Measurements from ENCODE around the gene ZBED6. TPM values are rescaled to one million over a fixed set of nuclear protein-coding genes. Genes with fewer than 3 reads are reported as not detected.
"Not testable (repeated sequence)": the region's sequence is repeated elsewhere in the genome, so short reads cannot be mapped to it uniquely, and the experiment has no call there.

The ZBED6 gene
- polyA plus RNA-seq, 1 experiment: 22.7 TPM

- ChIA-PET POLR2A (no interaction called here), CTCF (no interaction called here)
- Histone ChIP-seq H3K4me3 (ENCODE audit: low read depth, low read length) (no peak overlapping the region), H3K27me3 (ENCODE audit: control insufficient read depth, insufficient read depth, low read length) (no peaks in the 10 kb centered on the region), H3K27ac (ENCODE audit: low read depth, low read length) (no peak overlapping the region), H3K9me3 (ENCODE audit: control insufficient read depth, insufficient read depth, low read length) (no peaks in the 10 kb centered on the region)
- no peak for TF ChIP-seq CTCF (IDR thresholded peaks at IDR 0.05; ENCODE audit: low read depth, low read length)
- DNase-seq (ENCODE audit: low read depth, low spot score): no peak
These were observed 41.0 kb upstream of the ZBED6 start for GRCh38 chr1:203754455-203754864.

GRCh38 chr1:203756036-203756435 lies 39.4 kb upstream of the ZBED6 start:
- H3K27ac ChIP-seq (ENCODE audit: low read depth, low read length): no peak overlapping the region

GRCh38 chr1:203758749-203759148 lies 36.7 kb upstream of the ZBED6 start:
- CTCF ChIA-PET; DNase-seq (ENCODE audit: low read depth, low spot score); H3K4me3 ChIP-seq (ENCODE audit: low read depth, low read length); H3K9me3 ChIP-seq (ENCODE audit: control insufficient read depth, insufficient read depth, low read length); H3K27me3 ChIP-seq (ENCODE audit: control insufficient read depth, insufficient read depth, low read length); H3K27ac ChIP-seq (ENCODE audit: low read depth, low read length); POLR2A ChIA-PET: not testable (repeated sequence)

More at GRCh38 chr1:203756036-203756435, 39.4 kb upstream of the ZBED6 start:
- Histone ChIP-seq H3K27me3 (ENCODE audit: control insufficient read depth, insufficient read depth, low read length) (no peaks in the 10 kb centered on the region), H3K9me3 (ENCODE audit: control insufficient read depth, insufficient read depth, low read length) (no peaks in the 10 kb centered on the region), H3K4me3 (ENCODE audit: low read depth, low read length) (no peak overlapping the region)
- no peak for DNase-seq (ENCODE audit: low read depth, low spot score)
- no peak for TF ChIP-seq CTCF (IDR thresholded peaks at IDR 0.05; ENCODE audit: low read depth, low read length)
- ChIA-PET CTCF (no interaction called here), POLR2A (no interaction called here)

- H3K27ac ChIP-seq (ENCODE audit: low read depth, low read length): no peak overlapping the region
- no peak for TF ChIP-seq CTCF (IDR thresholded peaks at IDR 0.05; ENCODE audit: low read depth, low read length)
- no peaks in the 10 kb centered on the region for H3K9me3 ChIP-seq (ENCODE audit: control insufficient read depth, insufficient read depth, low read length)
- CTCF ChIA-PET: no interaction called here
- POLR2A ChIA-PET: no interaction called here
- DNase-seq (ENCODE audit: low read depth, low spot score): no peak
- peaks cover 5% of the 10 kb centered on the region for H3K27me3 ChIP-seq (ENCODE audit: control insufficient read depth, insufficient read depth, low read length)
- no peak overlapping the region for H3K4me3 ChIP-seq (ENCODE audit: low read depth, low read length)
These were observed 34.9 kb upstream of the ZBED6 start for GRCh38 chr1:203760506-203760905.

- POLR2A ChIA-PET; CTCF ChIA-PET; H3K9me3 ChIP-seq (ENCODE audit: control insufficient read depth, insufficient read depth, low read length); H3K27me3 ChIP-seq (ENCODE audit: control insufficient read depth, insufficient read depth, low read length); H3K27ac ChIP-seq (ENCODE audit: low read depth, low read length); H3K4me3 ChIP-seq (ENCODE audit: low read depth, low read length); DNase-seq (ENCODE audit: low read depth, low spot score): not testable (repeated sequence)
These were observed 33.5 kb upstream of the ZBED6 start for GRCh38 chr1:203761958-203762357.

- H3K4me3 ChIP-seq (ENCODE audit: low read depth, low read length): no peak overlapping the region
- no peak for DNase-seq (ENCODE audit: low read depth, low spot score)
- ChIA-PET POLR2A (no interaction called here), CTCF (no interaction called here)
- H3K27me3 ChIP-seq (ENCODE audit: control insufficient read depth, insufficient read depth, low read length): peaks cover 5% of the 10 kb centered on the region
- H3K9me3 ChIP-seq (ENCODE audit: control insufficient read depth, insufficient read depth, low read length): no peaks in the 10 kb centered on the region
- TF ChIP-seq CTCF (IDR thresholded peaks at IDR 0.05; ENCODE audit: low read depth, low read length): no peak
- H3K27ac ChIP-seq (ENCODE audit: low read depth, low read length): no peak overlapping the region
These were observed 31.9 kb upstream of the ZBED6 start for GRCh38 chr1:203763505-203763904.
